LNCAP (cell line): ENCODE results near the gene CEMIP.

ENCODE experiments used
- TF ChIP-seq, protein P1 (sequence below): fragments of 450-650 bp; IDR thresholded peaks from 2 replicates; pipeline ENCODE4 v1.5.1; 2017; ENCODE audit warnings: mild to moderate bottlenecking

Gene CEMIP

GRCh38 chr15:80816936-80817335 is 37.8 kb downstream of the CEMIP start:
- TF ChIP-seq, protein P1, sequence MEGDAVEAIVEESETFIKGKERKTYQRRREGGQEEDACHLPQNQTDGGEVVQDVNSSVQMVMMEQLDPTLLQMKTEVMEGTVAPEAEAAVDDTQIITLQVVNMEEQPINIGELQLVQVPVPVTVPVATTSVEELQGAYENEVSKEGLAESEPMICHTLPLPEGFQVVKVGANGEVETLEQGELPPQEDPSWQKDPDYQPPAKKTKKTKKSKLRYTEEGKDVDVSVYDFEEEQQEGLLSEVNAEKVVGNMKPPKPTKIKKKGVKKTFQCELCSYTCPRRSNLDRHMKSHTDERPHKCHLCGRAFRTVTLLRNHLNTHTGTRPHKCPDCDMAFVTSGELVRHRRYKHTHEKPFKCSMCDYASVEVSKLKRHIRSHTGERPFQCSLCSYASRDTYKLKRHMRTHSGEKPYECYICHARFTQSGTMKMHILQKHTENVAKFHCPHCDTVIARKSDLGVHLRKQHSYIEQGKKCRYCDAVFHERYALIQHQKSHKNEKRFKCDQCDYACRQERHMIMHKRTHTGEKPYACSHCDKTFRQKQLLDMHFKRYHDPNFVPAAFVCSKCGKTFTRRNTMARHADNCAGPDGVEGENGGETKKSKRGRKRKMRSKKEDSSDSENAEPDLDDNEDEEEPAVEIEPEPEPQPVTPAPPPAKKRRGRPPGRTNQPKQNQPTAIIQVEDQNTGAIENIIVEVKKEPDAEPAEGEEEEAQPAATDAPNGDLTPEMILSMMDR = no peak

DNA sequence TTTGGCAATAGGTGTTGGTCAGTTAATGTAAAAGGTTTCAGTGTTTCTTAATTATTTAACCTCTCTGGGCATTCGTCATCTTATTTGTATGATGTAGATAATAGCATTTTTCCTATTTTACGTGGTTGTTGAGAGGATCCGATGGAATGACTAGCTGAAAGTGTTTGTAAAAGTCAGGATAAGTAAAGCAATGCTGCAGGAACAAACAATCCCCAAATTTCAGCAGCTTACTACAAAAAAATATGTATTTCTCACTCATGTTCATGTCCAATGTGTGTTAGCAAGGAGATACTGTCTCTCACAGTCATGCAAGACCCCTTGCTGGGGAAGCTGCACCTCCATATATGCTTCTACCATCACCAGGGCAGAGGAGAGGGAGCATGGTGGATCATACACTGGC is 38.7 kb downstream of the CEMIP start:
- TF ChIP-seq, protein P1 = no peak

- TF ChIP-seq, protein P1 = no peak
Measured at GRCh38 chr15:80819001-80819400, 39.8 kb downstream of the CEMIP start.

DNA sequence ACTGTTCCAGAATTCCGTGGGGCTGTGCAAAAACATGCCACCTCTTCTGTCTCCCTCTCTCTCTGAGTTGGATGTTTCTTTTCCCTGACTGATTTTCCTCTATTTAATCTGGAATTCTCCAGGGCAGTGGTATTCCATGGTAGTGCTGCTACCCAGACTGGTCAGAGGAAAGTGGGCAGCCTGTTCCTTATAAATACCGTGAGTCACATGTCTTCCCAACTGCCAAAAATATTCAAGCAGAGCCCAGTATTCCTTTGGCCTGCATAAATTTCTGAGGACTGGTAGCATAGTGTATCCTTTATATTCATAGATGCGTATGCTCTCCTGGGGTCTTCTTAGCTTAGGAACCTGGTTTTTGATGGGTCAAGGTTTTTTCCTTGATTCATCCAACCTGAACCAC is 40.9 kb downstream of the CEMIP start:
- TF ChIP-seq, protein P1 = no peak

- TF ChIP-seq, protein P1 = no peak
Measured at GRCh38 chr15:80822256-80822655, 43.1 kb downstream of the CEMIP start.

- TF ChIP-seq, protein P1 = no peak
Measured at GRCh38 chr15:80822676-80823075, 43.5 kb downstream of the CEMIP start.

- TF ChIP-seq, protein P1 = no peak
Measured at GRCh38 chr15:80823120-80823519, 44.0 kb downstream of the CEMIP start.

- TF ChIP-seq, protein P1 = no peak
Measured at GRCh38 chr15:80823995-80824394, 44.8 kb downstream of the CEMIP start.
